ENCODE data around the gene HBD.
"Not testable (repeated sequence)": the region's sequence is repeated elsewhere in the genome, so short reads cannot be mapped to it uniquely, and the experiment has no call there.

HBD gene

DNA sequence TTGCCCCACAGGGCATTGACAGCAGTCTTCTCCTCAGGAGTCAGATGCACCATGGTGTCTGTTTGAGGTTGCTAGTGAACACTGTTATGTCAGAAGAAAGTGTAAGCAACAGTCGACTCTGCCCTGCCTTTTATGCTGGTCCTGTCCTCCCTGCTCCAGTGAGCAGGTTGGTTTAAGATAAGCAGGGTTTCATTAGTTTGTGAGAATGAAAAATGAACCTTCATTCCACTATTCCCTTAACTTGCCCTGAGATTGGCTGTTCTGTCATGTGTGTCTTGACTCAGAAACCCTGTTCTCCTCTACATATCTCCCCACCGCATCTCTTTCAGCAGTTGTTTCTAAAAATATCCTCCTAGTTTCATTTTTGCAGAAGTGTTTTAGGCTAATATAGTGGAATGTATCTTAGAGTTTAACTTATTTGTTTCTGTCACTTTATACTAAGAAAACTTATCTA lies at the start of gene HBD:
TSS of gene HBD (minus strand) at position 103 of the 454 bp plus-strand sequence. CDS start at position 53, 50 bp downstream.
- no peak within 1 kb of the TSS for H3K27ac ChIP-seq
- no peak for DNase-seq (ENCODE audit: low read depth, low spot score)

DNA sequence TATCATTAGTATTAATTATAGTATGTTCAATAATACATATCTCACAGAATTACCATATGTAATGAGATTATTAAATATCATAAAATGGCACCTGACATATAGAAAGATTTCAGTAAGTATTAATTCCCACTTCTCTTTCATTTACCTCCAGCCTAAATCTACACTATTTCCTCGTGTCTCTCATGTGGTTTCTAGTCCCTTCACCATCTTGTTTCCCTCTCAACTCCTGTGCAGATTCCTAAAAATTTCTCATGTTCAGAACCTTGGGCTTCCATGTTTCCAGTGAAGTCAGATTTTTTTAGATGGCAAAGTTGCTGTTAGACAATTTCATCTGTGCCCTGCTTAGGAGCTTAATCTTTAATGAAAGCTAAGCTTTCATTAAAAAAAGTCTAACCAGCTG lies 49.6 kb upstream of the HBD start:
- DNase-seq (ENCODE audit: low read depth, low spot score): no peak
- no peak overlapping the region for H3K27ac ChIP-seq

DNA sequence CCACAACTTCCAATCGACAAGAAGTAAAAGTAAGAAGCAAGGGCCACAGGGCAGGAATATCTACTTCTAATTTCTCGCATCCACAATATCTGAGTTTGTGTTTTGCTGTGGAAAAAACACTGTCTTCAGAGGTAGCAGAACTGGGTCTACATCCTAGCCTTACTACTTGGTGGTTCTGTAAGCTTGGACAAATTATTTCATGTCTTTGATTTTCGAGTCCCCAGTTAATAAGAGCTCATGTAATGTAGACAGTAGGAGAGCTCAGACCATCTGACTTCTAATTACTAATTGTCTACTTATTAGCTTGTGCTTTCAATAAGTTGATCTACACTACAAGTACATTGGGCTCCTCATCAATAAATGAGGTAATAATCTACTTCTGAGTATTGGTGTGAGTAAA lies 48.8 kb upstream of the HBD start:
- no peak overlapping the region for H3K27ac ChIP-seq
- DNase-seq (ENCODE audit: low read depth, low spot score): no peak

DNA sequence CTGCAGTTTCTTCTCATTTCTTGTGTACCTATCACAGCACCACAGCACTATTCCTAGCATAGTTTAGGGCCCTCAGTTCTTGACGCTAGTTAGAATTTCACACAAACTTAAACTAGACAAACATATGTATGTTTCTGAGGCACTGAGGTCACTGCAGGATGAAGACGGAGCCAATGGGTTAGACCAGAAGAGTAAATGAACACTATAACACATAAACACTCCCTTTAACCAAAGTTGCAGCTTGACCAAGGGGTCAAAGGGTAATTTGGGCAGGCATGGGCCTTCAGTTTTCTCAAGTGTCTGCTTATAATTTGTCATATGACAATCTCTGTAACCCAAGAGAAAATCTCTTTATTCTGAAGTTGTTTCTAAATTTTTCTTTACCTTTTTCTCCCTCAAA lies 48.3 kb upstream of the HBD start:
- DNase-seq (ENCODE audit: low read depth, low spot score): no peak
- H3K27ac ChIP-seq: no peak overlapping the region

DNA sequence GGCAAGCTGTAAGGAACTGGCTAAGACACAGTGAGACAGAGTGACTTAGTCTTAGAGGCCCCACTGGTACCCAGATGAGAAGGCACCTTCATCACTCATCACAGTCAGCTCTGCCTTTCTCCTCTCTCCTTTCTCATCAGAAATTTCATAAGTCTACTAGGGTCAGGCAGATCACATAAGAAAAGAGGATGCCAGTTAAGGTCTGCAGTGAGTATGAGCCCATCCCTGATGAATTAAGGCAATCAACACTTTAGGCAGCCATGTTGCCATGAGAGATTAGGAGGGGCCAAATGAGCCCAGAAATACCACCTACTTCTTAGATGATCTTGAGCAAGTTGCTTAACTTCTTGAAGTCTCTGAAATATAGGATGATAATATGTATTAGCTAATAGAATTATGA lies 47.3 kb upstream of the HBD start:
- H3K27ac ChIP-seq: no peak overlapping the region
- DNase-seq (ENCODE audit: low read depth, low spot score): no peak

DNA sequence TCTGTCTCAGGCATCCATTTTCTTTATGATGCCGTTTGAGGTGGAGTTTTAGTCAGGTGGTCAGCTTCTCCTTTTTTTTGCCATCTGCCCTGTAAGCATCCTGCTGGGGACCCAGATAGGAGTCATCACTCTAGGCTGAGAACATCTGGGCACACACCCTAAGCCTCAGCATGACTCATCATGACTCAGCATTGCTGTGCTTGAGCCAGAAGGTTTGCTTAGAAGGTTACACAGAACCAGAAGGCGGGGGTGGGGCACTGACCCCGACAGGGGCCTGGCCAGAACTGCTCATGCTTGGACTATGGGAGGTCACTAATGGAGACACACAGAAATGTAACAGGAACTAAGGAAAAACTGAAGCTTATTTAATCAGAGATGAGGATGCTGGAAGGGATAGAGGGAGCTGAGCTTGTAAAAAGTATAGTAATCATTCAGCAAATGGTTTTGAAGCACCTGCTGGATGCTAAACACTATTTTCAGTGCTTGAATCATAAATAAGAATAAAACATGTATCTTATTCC lies 46.4 kb upstream of the HBD start:
- DNase-seq (ENCODE audit: low read depth, low spot score): peak; percentile 92
- peak overlapping the region; percentile 36 for H3K27ac ChIP-seq

DNA sequence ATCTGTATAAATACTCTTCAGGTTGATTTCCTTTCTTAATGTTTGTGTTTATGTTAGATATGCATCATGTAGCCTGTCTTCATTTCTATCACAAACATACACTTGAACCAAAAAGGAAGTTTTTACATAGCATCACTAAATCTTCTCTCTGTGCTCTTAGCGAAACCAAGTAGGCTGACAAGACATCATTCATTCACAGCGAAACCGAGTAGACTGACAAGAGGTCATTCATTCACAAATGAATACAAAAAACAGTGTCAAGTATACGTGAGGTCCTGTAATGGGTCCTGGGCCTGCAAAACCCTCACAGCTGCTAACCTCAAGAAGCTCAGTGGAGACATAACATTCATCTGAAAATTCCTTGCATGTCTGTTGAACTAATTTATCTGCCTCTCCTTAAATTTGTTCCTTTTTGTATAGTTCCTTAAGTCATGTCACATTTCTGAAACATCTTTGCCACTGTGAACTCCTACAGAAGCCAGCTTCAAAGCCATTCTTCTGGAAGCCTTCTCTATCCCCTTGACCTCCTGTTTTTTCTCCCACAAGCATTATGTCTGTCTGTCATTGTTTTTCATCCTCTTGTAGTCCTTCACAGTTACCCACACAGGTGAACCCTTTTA lies 45.3 kb upstream of the HBD start:
- DNase-seq (ENCODE audit: low read depth, low spot score): no peak
- H3K27ac ChIP-seq: peak overlapping the region; percentile 12

DNA sequence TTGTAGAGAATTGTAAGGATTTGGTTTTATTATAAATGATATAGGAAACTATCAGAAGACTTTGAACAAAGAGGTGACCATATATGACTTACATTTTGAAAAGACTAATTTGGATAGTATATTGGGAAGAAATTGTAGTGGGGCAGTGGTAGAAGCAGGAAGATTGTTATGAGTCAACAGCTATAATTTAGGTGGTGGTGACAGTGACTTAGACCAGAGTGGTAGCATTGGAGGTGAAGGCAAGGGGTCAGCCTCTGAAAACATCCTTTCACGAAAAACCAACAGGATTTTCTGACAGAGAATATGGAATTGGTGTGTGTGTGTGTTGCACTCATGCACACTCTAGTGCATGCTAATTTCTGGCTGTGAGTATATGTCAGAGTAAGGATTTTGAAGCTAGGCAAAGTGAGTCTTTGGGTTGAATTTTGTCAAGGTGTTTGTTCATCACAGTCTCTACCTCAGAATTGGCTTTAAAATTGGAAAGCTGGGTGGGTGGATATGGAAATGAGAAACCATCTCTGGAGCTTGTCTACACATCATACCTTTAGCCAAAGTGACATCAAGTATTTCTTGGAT lies 43.6 kb upstream of the HBD start:
- H3K27ac ChIP-seq: no peak overlapping the region
- DNase-seq (ENCODE audit: low read depth, low spot score): no peak

DNA sequence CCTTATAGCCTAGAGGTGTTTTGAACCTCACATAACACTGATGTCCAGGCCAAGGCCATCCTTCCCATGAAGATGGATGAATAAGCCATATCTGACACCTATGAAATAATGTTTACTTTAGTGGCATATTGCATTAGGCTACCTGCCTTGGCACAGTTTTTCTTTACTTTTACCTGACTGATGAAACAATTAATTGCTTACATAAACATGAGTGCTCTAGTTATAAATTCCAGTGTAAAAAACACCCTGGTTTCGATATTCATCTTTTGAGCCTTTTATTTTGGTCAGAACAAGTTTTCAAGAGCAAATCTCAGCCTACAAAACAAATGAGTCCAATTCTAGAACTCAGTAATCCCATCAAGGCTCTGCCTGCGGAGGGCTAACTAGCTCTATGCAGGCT lies 42.4 kb upstream of the HBD start:
- DNase-seq (ENCODE audit: low read depth, low spot score): no peak
- H3K27ac ChIP-seq: peak overlapping the region; percentile 12

DNA sequence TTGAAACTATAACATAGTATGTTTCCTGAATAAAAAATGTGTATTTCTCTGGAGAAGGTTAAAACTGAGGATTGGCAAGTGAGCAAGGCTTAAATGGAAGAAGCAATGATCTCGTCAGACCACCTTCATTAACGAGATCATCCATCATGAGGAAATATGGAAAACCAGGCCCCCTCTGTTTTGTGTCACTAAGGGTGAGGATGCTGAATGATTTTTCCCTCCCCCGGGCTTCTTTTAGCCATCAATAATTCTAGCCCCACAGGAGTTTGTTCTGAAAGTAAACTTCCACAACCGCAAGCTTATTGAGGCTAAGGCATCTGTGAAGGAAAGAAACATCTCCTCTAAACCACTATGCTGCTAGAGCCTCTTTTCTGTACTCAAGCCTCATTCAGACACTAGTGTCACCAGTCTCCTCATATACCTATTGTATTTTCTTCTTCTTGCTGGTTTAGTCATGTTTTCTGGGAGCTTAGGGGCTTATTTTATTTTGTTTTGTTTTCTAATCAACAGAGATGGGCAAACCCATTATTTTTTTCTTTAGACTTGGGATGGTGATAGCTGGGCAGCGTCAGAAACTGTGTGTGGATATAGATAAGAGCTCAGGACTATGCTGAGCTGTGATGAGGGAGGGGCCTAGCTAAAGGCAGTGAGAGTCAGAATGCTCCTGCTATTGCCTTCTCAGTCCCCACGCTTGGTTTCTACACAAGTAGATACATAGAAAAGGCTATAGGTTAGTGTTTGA lies 41.3 kb upstream of the HBD start:
- no peak overlapping the region for H3K27ac ChIP-seq
- DNase-seq (ENCODE audit: low read depth, low spot score): no peak

DNA sequence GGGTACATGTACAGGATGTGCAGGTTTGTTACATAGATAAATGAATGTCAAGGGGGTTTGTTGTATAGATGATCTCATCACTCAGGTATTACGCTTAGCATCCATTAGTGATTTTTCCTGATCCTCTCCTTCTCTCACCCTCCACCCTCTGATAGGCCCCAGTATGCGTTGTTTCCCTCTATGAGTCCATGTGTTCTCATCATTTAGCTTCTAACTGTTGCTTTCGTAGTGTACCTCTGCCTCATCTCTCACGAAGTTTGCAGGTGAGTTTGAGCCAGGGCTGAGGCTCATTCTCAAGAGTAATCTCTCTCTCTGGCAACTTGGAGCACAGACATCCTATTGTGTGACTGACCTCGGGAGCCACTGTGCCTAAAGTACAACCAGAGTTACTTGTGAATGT lies 40.1 kb upstream of the HBD start:
- H3K27ac ChIP-seq: no peak overlapping the region
- no peak for DNase-seq (ENCODE audit: low read depth, low spot score)

DNA sequence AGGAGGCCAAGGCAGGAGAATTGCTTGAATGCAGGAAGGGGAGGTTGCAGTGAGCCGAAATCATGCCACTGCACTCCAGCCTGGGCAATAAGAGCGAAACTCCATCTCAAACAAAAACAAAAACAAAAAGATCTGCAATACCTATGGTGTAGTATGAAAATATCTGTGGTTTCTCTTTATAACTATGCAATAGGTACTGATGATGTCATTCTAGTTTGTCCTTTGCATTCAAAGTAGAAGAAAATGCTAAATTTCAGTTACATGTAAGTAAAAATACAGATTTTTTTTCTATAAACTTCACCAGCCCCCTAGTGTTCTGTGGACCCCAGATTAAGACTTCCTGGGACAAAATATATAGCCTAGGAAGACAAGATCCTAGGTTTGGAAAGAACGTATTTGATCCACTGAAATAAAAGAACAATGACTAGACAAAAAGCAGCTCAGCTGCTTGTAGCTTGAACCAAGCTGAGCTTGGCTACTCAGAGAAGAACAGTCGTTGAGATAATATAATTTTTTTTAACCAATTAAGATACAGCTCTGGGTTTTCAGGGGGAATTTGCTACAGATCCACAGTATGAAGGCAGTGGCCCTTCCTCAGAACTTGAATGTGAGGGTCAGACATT lies 38.2 kb upstream of the HBD start:
- H3K27ac ChIP-seq: no peak overlapping the region
- DNase-seq (ENCODE audit: low read depth, low spot score): no peak

DNA sequence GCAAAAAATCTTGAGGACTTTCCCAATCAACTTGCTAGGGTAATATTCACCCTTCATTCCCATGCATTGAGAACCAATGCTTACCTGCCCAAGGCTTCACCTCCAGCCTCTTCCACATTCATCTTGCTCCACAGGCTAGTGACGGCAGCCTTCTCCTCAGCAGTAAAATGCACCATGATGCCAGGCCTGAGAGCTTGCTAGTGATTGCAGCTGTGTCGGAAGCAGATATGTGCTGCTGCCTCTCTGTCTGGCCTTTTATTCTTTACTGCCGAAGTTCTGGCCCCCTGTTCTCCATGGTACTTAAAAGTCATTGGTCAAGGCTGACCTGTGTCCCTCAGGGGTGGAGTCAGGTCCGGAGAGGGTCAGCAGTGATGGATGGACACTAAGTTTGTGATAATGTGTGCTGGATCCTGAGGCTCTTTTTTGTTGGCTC lies 35.4 kb upstream of the HBD start, which contains the start of gene HBE1:
TSS of gene HBE1 (minus strand) at position 231 of the 433 bp plus-strand sequence. CDS start at position 176, 55 bp downstream.
- no peak for DNase-seq (ENCODE audit: low read depth, low spot score)
- no peak within 1 kb of the TSS for H3K27ac ChIP-seq

DNA sequence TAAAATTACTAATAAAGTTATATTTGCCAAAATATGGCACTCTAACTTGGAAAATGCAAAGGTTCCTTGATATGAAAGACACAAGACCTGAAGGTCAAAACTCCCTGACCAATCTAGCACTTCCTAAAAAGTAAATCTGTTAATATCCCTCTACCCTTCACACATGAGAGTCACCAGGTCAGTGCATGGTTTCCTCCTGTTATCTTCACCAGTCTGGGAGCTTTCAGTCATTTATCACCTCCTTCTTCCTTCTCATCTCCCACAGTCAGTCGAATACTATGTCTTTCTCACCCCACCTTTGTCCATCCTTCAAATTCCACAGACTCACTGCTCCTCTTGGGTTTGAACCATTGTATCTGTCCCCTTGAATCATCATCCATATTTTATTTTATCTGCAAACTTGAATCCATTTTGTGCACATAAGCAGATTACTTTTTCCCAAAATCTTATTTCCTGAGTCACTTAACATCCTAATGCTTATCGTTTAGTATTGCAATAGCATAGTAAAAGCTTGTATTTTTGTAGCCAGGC lies 32.8 kb upstream of the HBD start:
- no peak for DNase-seq (ENCODE audit: low read depth, low spot score)
- no peak overlapping the region for H3K27ac ChIP-seq

DNA sequence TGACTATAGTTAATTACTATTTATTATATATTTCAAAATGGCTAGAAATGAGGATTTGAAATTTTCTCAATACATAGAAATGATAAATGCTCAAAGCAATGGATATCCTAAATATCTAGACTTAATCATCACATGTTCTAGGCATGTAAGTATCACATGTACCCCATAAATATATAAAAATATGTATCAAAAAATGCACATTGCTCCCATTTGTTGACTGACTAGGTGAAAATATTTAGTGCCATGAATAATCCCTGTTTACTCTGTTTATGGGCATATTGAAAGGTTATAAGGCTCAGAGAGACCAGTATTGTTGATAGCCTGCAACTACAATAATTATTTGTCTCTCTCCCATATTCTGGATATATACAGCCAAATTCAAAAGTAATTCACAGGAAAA lies 32.3 kb upstream of the HBD start:
- DNase-seq (ENCODE audit: low read depth, low spot score): no peak
- H3K27ac ChIP-seq: no peak overlapping the region

DNA sequence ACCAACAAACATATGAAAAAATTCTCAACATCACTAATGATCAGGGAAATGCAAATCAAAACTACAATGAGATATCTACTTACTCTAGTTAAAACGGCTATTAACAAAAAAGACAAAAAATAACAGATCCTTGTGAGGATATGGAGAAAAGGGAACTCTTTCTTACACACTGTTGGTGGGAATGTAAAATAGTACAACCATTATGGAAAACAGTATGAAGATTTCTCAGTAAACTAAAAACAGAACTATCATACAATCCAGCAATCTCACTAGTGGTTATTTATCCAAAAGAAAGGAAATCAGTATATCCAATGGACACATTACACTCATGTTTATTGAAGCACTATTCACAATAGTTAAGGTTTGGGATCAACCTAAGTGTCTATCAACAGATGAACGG lies 31.5 kb upstream of the HBD start:
- no peak for DNase-seq (ENCODE audit: low read depth, low spot score)
- H3K27ac ChIP-seq: no peak overlapping the region

DNA sequence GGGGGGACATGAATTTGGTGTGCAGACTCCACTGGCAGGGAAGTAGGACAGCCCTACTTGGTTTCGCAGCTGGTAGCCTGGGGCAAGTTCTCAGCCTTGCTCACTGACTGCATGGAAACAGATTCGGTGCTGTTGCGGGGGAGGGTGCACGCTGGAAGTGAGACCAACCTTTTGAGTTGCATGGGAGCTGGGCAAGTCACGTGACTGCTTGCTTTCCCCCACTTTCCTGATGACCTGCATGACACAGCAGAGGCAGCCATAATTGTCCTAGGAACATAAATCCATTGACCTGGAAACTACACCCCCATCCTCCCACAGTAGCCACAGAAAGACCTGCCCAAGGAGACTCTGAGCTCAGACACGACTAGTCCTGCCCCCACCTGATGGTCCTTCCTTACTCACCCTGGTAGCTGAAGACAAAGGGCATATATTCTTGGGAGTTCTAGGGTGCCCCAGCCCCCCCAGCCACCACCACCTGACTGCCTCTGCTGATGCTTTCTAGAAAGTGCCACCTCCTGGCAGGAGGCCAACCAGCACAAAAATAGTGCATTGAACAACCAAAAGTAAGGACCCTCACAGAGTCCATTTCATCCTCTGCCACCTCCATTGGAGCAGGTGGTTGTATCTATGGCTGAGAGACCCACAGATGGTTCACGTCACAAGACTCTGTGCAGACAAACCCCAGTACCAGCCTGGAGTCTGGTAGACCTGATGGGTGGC lies 24.4 kb upstream of the HBD start:
- no peak overlapping the region for H3K27ac ChIP-seq
- DNase-seq (ENCODE audit: low read depth, low spot score): no peak

DNA sequence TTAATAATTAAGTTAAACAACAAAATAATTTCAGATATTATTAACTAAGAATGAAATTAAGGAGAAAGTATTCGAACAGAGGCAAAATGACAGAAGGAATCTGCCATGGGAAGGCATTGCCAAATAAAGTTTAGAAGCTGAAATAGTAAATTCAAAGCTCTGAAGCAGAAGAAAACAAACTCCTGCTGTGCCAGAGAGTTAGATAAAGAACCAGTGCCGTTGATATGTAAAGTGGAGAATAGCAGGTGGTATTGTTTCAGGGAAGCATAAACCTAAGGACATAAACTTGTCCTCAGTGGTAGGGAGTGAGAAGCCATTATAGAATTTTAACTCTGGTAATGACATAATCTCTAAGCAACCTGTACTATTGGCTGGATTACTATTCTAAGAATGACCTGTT lies 23.0 kb upstream of the HBD start:
- no peak for DNase-seq (ENCODE audit: low read depth, low spot score)

DNA sequence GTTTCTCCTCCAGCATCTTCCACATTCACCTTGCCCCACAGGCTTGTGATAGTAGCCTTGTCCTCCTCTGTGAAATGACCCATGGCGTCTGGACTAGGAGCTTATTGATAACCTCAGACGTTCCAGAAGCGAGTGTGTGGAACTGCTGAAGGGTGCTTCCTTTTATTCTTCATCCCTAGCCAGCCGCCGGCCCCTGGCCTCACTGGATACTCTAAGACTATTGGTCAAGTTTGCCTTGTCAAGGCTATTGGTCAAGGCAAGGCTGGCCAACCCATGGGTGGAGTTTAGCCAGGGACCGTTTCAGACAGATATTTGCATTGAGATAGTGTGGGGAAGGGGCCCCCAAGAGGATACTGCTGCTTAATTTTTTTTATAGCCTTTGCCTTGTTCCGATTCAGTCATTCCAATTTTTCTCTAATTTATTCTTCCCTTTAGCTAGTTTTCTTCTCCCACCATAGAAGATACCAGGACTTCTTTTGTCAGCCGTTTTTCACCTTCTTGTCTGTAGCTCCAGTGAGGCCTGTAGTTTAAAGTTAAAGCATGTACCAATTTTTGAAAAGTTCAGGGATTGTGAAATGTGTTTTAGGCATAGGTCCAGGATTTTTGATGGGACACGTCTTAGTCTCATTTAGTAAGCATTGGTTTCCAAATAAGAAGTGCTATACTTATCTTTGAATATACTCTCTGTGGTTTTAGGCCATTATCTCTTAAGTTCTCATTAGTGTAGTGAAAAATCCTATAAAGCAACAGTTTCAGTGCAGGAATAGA lies 20.5 kb upstream of the HBD start, which contains the start of gene HBG2:
TSS of gene HBG2 (minus strand) at position 136 of the 768 bp plus-strand sequence. CDS start at position 83, 53 bp downstream.
- DNase-seq (ENCODE audit: low read depth, low spot score); H3K27ac ChIP-seq: not testable (repeated sequence)

More for the DNA sequence above, 23.0 kb upstream of the HBD start:
- no peak overlapping the region for H3K27ac ChIP-seq
